ENCODE results near the gene B3GNT5.
A peak's percentile ranks its signal among the peaks of the same experiment; 100 is the strongest.

B3GNT5 gene

GRCh38 chr3:183266454-183266853 is 13.4 kb downstream of the B3GNT5 start:
- no peak for DNase-seq

- no peak for DNase-seq
Measured at GRCh38 chr3:183267140-183267539, 14.1 kb downstream of the B3GNT5 start.

GRCh38 chr3:183268366-183268765 is 15.3 kb downstream of the B3GNT5 start:
- DNase-seq: no peak

- no peak for DNase-seq
Measured at GRCh38 chr3:183269345-183269744, 16.3 kb downstream of the B3GNT5 start.

- no peak for DNase-seq
Measured at GRCh38 chr3:183270344-183270743, 17.3 kb downstream of the B3GNT5 start.

GRCh38 chr3:183272142-183272541 is 19.1 kb downstream of the B3GNT5 start:
- no peak for DNase-seq

GRCh38 chr3:183272791-183273190 is 19.7 kb downstream of the B3GNT5 start:
- no peak for DNase-seq

- peak; percentile 30 for DNase-seq
Measured at GRCh38 chr3:183274609-183275008, 21.6 kb downstream of the B3GNT5 start.

- DNase-seq: peak; percentile 49
Measured at GRCh38 chr3:183275418-183275817, 22.4 kb downstream of the B3GNT5 start.

- no peak for DNase-seq
Measured at GRCh38 chr3:183275937-183276336, 22.9 kb downstream of the B3GNT5 start.

GRCh38 chr3:183277260-183277659 is 24.2 kb downstream of the B3GNT5 start:
- DNase-seq: no peak

- peak; percentile 20 for DNase-seq
Measured at GRCh38 chr3:183278479-183279088, 25.5 kb downstream of the B3GNT5 start.

- no peak for DNase-seq
Measured at GRCh38 chr3:183279371-183279770, 26.3 kb downstream of the B3GNT5 start.

GRCh38 chr3:183281126-183281797 is 28.2 kb downstream of the B3GNT5 start:
- no peak for DNase-seq

GRCh38 chr3:183283886-183284285 is 30.8 kb downstream of the B3GNT5 start:
- peak; percentile 32 for DNase-seq

GRCh38 chr3:183284570-183284969 is 31.5 kb downstream of the B3GNT5 start:
- DNase-seq: no peak

GRCh38 chr3:183285318-183285717 is 32.3 kb downstream of the B3GNT5 start:
- DNase-seq: no peak

GRCh38 chr3:183285828-183286457 is 32.9 kb downstream of the B3GNT5 start:
- DNase-seq: peak; percentile 93

- DNase-seq: peak; percentile 65
Measured at GRCh38 chr3:183287301-183287971, 34.4 kb downstream of the B3GNT5 start.

- no peak for DNase-seq
Measured at GRCh38 chr3:183288117-183288516, 35.1 kb downstream of the B3GNT5 start.

- no peak for DNase-seq
Measured at GRCh38 chr3:183290216-183290615, 37.2 kb downstream of the B3GNT5 start.

GRCh38 chr3:183291497-183292031 is 38.5 kb downstream of the B3GNT5 start:
- DNase-seq: peak; percentile 71

- DNase-seq: no peak
Measured at GRCh38 chr3:183293966-183294365, 40.9 kb downstream of the B3GNT5 start.

Data from fibroblast of skin of right biceps (primary cell).